Measurements from ENCODE around the gene CPA2. TPM values are rescaled to one million over a fixed set of nuclear protein-coding genes. Genes with fewer than 3 reads are reported as not detected.

The CPA2 gene
- polyA plus RNA-seq, 1 of the 3 experiments (the other 2 are of a cell fraction), result 0.03 TPM

DNA sequence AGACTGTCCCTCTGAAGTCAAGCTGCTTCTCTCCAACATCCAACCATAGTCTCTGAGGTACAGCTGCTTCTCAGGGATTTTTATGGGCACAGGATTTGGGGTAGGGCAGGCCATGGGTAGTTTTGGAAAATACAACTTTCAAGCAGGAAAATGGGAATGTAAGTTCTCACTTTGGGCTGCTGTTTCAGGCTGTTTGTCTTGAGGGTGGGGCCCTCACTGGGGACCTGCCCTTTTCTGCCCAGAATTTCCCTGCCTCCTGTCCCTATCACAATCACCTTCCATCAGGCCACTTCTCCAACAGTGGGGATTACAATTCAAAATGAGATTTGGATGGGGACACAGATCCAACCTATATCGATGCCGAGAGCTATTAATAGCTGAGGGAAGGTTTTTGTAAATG is 34.5 kb upstream of the CPA2 start:
- H3K27ac ChIP-seq (ENCODE audit: low read depth in 2 of 2, low read length in 1 of 2), result no peak overlapping the region
- H3K27me3 ChIP-seq (ENCODE audit: insufficient read depth), result no peaks in the 10 kb centered on the region
- H3K9ac ChIP-seq, result no peak overlapping the region
- no peaks in the 10 kb centered on the region for H3K36me3 ChIP-seq (replicated peaks in 1 of 2; ENCODE audit: control insufficient read depth in 1 of 2, insufficient read depth in 2 of 2, low read length in 1 of 2)
- no peak overlapping the region for H3K4me2 ChIP-seq
- DNase-seq, result no peak
- no peak overlapping the region for H3K4me3 ChIP-seq (ENCODE audit: low read depth in 2 of 2, low read length in 1 of 2)
- H3F3A ChIP-seq (replicated peaks; ENCODE audit: insufficient read depth), result no peaks in the 10 kb centered on the region
- POLR2A ChIA-PET, result no interaction called here
- CTCF ChIA-PET, result interaction anchor here (1.2 kb wide), 1 partner anchor 10 kb away, joined by 3 read pairs; no protein-coding TSS in a partner anchor
- WGBS (ENCODE audit: low lambda C conversion rate), result 93% methylated on average over 2 of the region's 2 CpGs
- peaks cover 0 to 11% of the 10 kb centered on the region in 2 experiments; a peak in 2 of 4 replicates for H3K4me1 ChIP-seq (ENCODE audit: control insufficient read depth in 1 of 2, insufficient read depth in 2 of 2, low read depth in 1 of 2, low read length in 1 of 2)
- no peak for TF ChIP-seq RXRA (IDR thresholded peaks at IDR 0.05; ENCODE audit: borderline replicate concordance, low read depth)
- TF ChIP-seq GATA2 (CRISPR knock-in tag; IDR thresholded peaks at IDR 0.05), result no peak
- no peak for TF ChIP-seq FOXM1 (IDR thresholded peaks at IDR 0.05; ENCODE audit: low read depth)
- no peak for TF ChIP-seq JUND (IDR thresholded peaks at IDR 0.05)
- TF ChIP-seq RCOR1 (IDR thresholded peaks at IDR 0.05; ENCODE audit: low read length), result no peak
- no peak for TF ChIP-seq SMC3 (IDR thresholded peaks at IDR 0.05; ENCODE audit: low read depth, low read length)
- TF ChIP-seq EZH2phosphoT487 (IDR thresholded peaks at IDR 0.05; ENCODE audit: borderline replicate concordance, low read depth), result no peak
- TF ChIP-seq, protein P1, sequence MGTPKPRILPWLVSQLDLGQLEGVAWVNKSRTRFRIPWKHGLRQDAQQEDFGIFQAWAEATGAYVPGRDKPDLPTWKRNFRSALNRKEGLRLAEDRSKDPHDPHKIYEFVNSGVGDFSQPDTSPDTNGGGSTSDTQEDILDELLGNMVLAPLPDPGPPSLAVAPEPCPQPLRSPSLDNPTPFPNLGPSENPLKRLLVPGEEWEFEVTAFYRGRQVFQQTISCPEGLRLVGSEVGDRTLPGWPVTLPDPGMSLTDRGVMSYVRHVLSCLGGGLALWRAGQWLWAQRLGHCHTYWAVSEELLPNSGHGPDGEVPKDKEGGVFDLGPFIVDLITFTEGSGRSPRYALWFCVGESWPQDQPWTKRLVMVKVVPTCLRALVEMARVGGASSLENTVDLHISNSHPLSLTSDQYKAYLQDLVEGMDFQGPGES (IDR thresholded peaks at IDR 0.05; ENCODE audit: low read depth, low read length), result no peak
- TF ChIP-seq TCF12 (IDR thresholded peaks at IDR 0.05), result no peak
- TF ChIP-seq, protein P2, sequence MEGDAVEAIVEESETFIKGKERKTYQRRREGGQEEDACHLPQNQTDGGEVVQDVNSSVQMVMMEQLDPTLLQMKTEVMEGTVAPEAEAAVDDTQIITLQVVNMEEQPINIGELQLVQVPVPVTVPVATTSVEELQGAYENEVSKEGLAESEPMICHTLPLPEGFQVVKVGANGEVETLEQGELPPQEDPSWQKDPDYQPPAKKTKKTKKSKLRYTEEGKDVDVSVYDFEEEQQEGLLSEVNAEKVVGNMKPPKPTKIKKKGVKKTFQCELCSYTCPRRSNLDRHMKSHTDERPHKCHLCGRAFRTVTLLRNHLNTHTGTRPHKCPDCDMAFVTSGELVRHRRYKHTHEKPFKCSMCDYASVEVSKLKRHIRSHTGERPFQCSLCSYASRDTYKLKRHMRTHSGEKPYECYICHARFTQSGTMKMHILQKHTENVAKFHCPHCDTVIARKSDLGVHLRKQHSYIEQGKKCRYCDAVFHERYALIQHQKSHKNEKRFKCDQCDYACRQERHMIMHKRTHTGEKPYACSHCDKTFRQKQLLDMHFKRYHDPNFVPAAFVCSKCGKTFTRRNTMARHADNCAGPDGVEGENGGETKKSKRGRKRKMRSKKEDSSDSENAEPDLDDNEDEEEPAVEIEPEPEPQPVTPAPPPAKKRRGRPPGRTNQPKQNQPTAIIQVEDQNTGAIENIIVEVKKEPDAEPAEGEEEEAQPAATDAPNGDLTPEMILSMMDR (IDR thresholded peaks at IDR 0.05), result no peak
- TF ChIP-seq ELF1 (IDR thresholded peaks at IDR 0.05), result no peak
- TF ChIP-seq, protein P3, sequence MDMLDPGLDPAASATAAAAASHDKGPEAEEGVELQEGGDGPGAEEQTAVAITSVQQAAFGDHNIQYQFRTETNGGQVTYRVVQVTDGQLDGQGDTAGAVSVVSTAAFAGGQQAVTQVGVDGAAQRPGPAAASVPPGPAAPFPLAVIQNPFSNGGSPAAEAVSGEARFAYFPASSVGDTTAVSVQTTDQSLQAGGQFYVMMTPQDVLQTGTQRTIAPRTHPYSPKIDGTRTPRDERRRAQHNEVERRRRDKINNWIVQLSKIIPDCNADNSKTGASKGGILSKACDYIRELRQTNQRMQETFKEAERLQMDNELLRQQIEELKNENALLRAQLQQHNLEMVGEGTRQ (IDR thresholded peaks at IDR 0.05; ENCODE audit: borderline replicate concordance, low read depth, low read length), result no peak
- no peak for TF ChIP-seq SIN3A (IDR thresholded peaks at IDR 0.05; ENCODE audit: borderline replicate concordance, low read depth, low read length)
- no peaks in the 10 kb centered on the region for H3K9me3 ChIP-seq
- no peaks in the 10 kb centered on the region for H3K9me2 ChIP-seq
- no peaks in the 10 kb centered on the region for H4K20me1 ChIP-seq (ENCODE audit: insufficient read depth)
- no peaks in the 10 kb centered on the region for H3K79me2 ChIP-seq (ENCODE audit: insufficient read depth)
- no peak overlapping the region for H2AFZ ChIP-seq (ENCODE audit: low read depth)

DNA sequence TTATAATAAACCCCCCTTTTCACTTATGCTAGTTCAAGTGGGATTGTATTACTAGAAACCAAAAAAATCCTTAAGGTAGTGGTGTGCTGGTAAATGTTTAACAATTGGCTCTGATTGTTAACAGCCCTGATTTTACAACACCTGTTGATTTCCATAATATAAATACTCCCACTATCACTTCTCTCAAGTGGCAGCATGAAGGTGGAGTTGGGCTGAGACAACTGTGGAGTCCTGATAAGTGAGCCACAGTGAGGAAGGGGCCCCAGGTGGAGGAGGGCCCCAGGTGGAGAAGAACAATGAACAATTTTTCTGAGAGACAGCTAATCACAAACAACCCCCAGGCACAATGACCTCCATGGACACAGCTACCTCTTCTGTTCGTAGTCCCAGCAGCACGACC is 32.6 kb upstream of the CPA2 start:
- H3K9ac ChIP-seq, result no peak overlapping the region
- peaks cover 0 to 6% of the 10 kb centered on the region in 2 experiments; a peak in 2 of 4 replicates for H3K4me1 ChIP-seq (ENCODE audit: control insufficient read depth in 1 of 2, insufficient read depth in 2 of 2, low read depth in 1 of 2, low read length in 1 of 2)
- H2AFZ ChIP-seq (ENCODE audit: low read depth), result no peak overlapping the region
- no peaks in the 10 kb centered on the region for H3F3A ChIP-seq (replicated peaks; ENCODE audit: insufficient read depth)
- DNase-seq, result no peak
- TF ChIP-seq, protein P4, sequence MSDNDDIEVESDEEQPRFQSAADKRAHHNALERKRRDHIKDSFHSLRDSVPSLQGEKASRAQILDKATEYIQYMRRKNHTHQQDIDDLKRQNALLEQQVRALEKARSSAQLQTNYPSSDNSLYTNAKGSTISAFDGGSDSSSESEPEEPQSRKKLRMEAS (IDR thresholded peaks at IDR 0.05; ENCODE audit: low read depth), result no peak
- no peak for TF ChIP-seq EP300 (IDR thresholded peaks at IDR 0.05; ENCODE audit: borderline replicate concordance in 1 of 2, low read depth in 1 of 2, low read length in 1 of 2)
- TF ChIP-seq, protein P5, sequence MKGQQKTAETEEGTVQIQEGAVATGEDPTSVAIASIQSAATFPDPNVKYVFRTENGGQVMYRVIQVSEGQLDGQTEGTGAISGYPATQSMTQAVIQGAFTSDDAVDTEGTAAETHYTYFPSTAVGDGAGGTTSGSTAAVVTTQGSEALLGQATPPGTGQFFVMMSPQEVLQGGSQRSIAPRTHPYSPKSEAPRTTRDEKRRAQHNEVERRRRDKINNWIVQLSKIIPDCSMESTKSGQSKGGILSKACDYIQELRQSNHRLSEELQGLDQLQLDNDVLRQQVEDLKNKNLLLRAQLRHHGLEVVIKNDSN (IDR thresholded peaks at IDR 0.05; ENCODE audit: borderline replicate concordance, low read depth), result no peak
- TF ChIP-seq POLR2AphosphoS5 (IDR thresholded peaks at IDR 0.05; ENCODE audit: low read depth, low read length), result no peak
- no peak for TF ChIP-seq RXRA (IDR thresholded peaks at IDR 0.05; ENCODE audit: borderline replicate concordance, low read depth)
- TF ChIP-seq SIN3A (IDR thresholded peaks at IDR 0.05; ENCODE audit: borderline replicate concordance, low read depth, low read length), result no peak
- no peak for TF ChIP-seq RFX5 (IDR thresholded peaks at IDR 0.05; ENCODE audit: low read length)
- TF ChIP-seq EZH2phosphoT487 (IDR thresholded peaks at IDR 0.05; ENCODE audit: borderline replicate concordance, low read depth), result no peak
- no peak for TF ChIP-seq NRF1 (IDR thresholded peaks at IDR 0.05; ENCODE audit: low read depth, low read length)
- TF ChIP-seq FOSL2 (IDR thresholded peaks at IDR 0.05; ENCODE audit: borderline replicate concordance, low read depth), result no peak
- TF ChIP-seq ELF1 (IDR thresholded peaks at IDR 0.05), result no peak
- no peak overlapping the region for H3K4me3 ChIP-seq (ENCODE audit: low read depth in 2 of 2, low read length in 1 of 2)
- ChIA-PET POLR2A (no interaction called here), CTCF (no interaction called here)
- no peak overlapping the region for H3K27ac ChIP-seq (ENCODE audit: low read depth in 2 of 2, low read length in 1 of 2)
- H4K20me1 ChIP-seq (ENCODE audit: insufficient read depth), result no peaks in the 10 kb centered on the region
- no peaks in the 10 kb centered on the region for H3K9me3 ChIP-seq
- H3K27me3 ChIP-seq (ENCODE audit: insufficient read depth), result no peaks in the 10 kb centered on the region
- no peaks in the 10 kb centered on the region for H3K79me2 ChIP-seq (ENCODE audit: insufficient read depth)
- H3K9me2 ChIP-seq, result no peaks in the 10 kb centered on the region
- WGBS (ENCODE audit: low lambda C conversion rate), result 94% methylated on average over 2 of the region's 2 CpGs
- no peak overlapping the region for H3K4me2 ChIP-seq
- H3K36me3 ChIP-seq (replicated peaks in 1 of 2; ENCODE audit: control insufficient read depth in 1 of 2, insufficient read depth in 2 of 2, low read length in 1 of 2), result no peaks in the 10 kb centered on the region
